H1 (cell line): ENCODE data around the gene LOC128125822.

ENCODE experiments used
- CTCF ChIA-PET: fragments of 300-600 bp; sonication (Branson Sonifier 250); formaldehyde crosslinking; loops from one replicate; lab custom pipeline; 2021; ENCODE audit not compliant: partially characterized antibody; lab: Charles Lee
- POLR2A ChIA-PET: fragments of 300-600 bp; sonication (Branson Sonifier 250); formaldehyde crosslinking; loops from one replicate; lab custom pipeline; 2021; ENCODE audit warnings: inconsistent platforms; ENCODE audit not compliant: partially characterized antibody; lab: Charles Lee
- DNase-seq, 2 experiments: peaks; one replicate each; pipeline versions ENCODE4 v3.0.0 to v3.0.0-alpha.2; 2010 to 2022; ENCODE audit warnings: low spot score in 2 of 2, low read depth in 1 of 2, mixed read lengths in 1 of 2
- FAIRE-seq: peaks from 2 replicates; lab custom pipeline; 2011; peaks lifted over from hg19 to GRCh38; lab: Jason Lieb, UNC
- H2AFZ ChIP-seq: 2 replicates; pipeline ENCODE4 v1.8.1; 2012; ENCODE audit warnings: low read length, inconsistent platforms
- H2AK5ac ChIP-seq: 2 replicates; pipeline ENCODE4 v1.6.1; 2013; ENCODE audit warnings: low read depth, low read length
- H2BK120ac ChIP-seq: replicated peaks from 2 replicates; pipeline ENCODE3; 2013; ENCODE audit warnings: low read depth, low read length, inconsistent platforms
- H2BK12ac ChIP-seq: 2 replicates; pipeline ENCODE4 v1.6.1; 2013; ENCODE audit warnings: low read depth, low read length
- H2BK15ac ChIP-seq: 2 replicates; pipeline ENCODE4 v1.6.1; 2013; ENCODE audit warnings: low read length
- H2BK20ac ChIP-seq: 2 replicates; pipeline ENCODE4 v1.6.1; 2013; ENCODE audit warnings: low read length
- H2BK5ac ChIP-seq: 2 replicates; pipeline ENCODE4 v1.6.1; 2013; ENCODE audit warnings: low read depth, low read length
- H3K14ac ChIP-seq: 2 replicates; pipeline ENCODE4 v1.6.1; 2013; ENCODE audit warnings: inconsistent platforms; ENCODE audit not compliant: insufficient read length
- H3K18ac ChIP-seq: 2 replicates; pipeline ENCODE4 v1.6.1; 2013; ENCODE audit warnings: low read length; ENCODE audit errors: extremely low read depth
- H3K23ac ChIP-seq: 2 replicates; pipeline ENCODE4 v1.6.1; 2013; ENCODE audit warnings: inconsistent platforms; ENCODE audit not compliant: insufficient read length
- H3K23me2 ChIP-seq: 2 replicates; pipeline ENCODE4 v1.6.1; 2013; ENCODE audit warnings: low read depth, low read length
- H3K27ac ChIP-seq: 2 replicates; pipeline ENCODE4 v1.6.1; 2011; ENCODE audit warnings: low read depth, low read length, inconsistent platforms
- H3K27me3 ChIP-seq, 4 experiments: replicated peaks in 1 of 4; 1 replicate in 1 of 4; 2 replicates in 3 of 4; pipeline versions ENCODE4 v1.6.1 to v1.8.1; 2011 to 2013; ENCODE audit warnings: low read length in 3 of 4, mild to moderate bottlenecking in 3 of 4, inconsistent platforms in 2 of 4, mixed read lengths in 2 of 4, moderate library complexity in 1 of 4; ENCODE audit not compliant: control insufficient read depth in 3 of 4, insufficient read depth in 3 of 4; ENCODE audit errors: extremely low read depth in 1 of 4
- H3K36me3 ChIP-seq, 4 experiments: 2 replicates each; pipeline versions ENCODE4 v1.6.1 to v1.8.1; 2011 to 2013; ENCODE audit warnings: mild to moderate bottlenecking in 4 of 4, low read length in 3 of 4, moderate library complexity in 2 of 4, control low read depth in 1 of 4, inconsistent platforms in 1 of 4; ENCODE audit not compliant: insufficient read depth in 4 of 4, control insufficient read depth in 2 of 4
- H3K4ac ChIP-seq: replicated peaks from 2 replicates; pipeline ENCODE3; 2013; ENCODE audit warnings: low read length, low read depth, mixed read lengths, inconsistent platforms; ENCODE audit not compliant: insufficient read length
- H3K4me1 ChIP-seq, 4 experiments: replicated peaks in 1 of 4; 1 replicate in 1 of 4; 2 replicates in 3 of 4; pipeline versions ENCODE4 v1.6.1 to v1.8.1; 2011 to 2013; ENCODE audit warnings: low read length in 3 of 4, inconsistent platforms in 2 of 4, mixed read lengths in 1 of 4; ENCODE audit not compliant: insufficient read depth in 4 of 4, control insufficient read depth in 3 of 4
- H3K4me2 ChIP-seq, 2 experiments: 2 replicates each; pipeline versions ENCODE4 v1.6.1 to v1.8.1; 2011 to 2013; ENCODE audit warnings: low read depth in 2 of 2, low read length in 2 of 2, control low read depth in 1 of 2, inconsistent platforms in 1 of 2, mild to moderate bottlenecking in 1 of 2; ENCODE audit not compliant: insufficient read depth in 1 of 2
- H3K4me3 ChIP-seq, 4 experiments: fragments of 200-600, 300-600 bp in 1 of 4; sonication (generic), shearing (Covaris generic), sonication (Bioruptor Twin) in 1 of 4; 2 replicates each; pipeline versions ENCODE4 v1.5.1 to v1.8.1; 2011 to 2016; ENCODE audit warnings: low read length in 4 of 4, low read depth in 3 of 4, control low read depth in 2 of 4, inconsistent platforms in 2 of 4, mild to moderate bottlenecking in 2 of 4, mixed read lengths in 1 of 4, moderate library complexity in 1 of 4; ENCODE audit not compliant: insufficient read depth in 2 of 4; ENCODE audit errors: extremely low read depth in 1 of 4
- H3K56ac ChIP-seq: replicated peaks from 2 replicates; pipeline ENCODE3; 2013; ENCODE audit warnings: low read depth, mild to moderate bottlenecking, mixed read lengths, low read length, inconsistent platforms; ENCODE audit not compliant: insufficient read length
- H3K79me1 ChIP-seq: 2 replicates; pipeline ENCODE4 v1.6.1; 2013; ENCODE audit warnings: low read depth, low read length, control low read depth
- H3K79me2 ChIP-seq, 2 experiments: 2 replicates each; pipeline versions ENCODE4 v1.6.1 to v1.8.1; 2012 to 2013; ENCODE audit warnings: low read length in 2 of 2, mild to moderate bottlenecking in 2 of 2, inconsistent platforms in 1 of 2; ENCODE audit not compliant: insufficient read depth in 2 of 2, control insufficient read depth in 1 of 2
- H3K9ac ChIP-seq, 4 experiments: replicated peaks in 1 of 4; 1 replicate in 1 of 4; 2 replicates in 3 of 4; pipeline versions ENCODE4 v1.6.1 to v1.8.1; 2011 to 2013; ENCODE audit warnings: low read depth in 3 of 4, low read length in 3 of 4, control low read depth in 2 of 4, mild to moderate bottlenecking in 2 of 4, moderate library complexity in 2 of 4, inconsistent platforms in 1 of 4; ENCODE audit errors: extremely low read depth in 1 of 4
- H3K9me3 ChIP-seq, 2 experiments: 2 replicates each; pipeline versions ENCODE4 v1.6.1 to v1.8.1; 2012 to 2013; ENCODE audit warnings: mild to moderate bottlenecking in 2 of 2, moderate library complexity in 2 of 2, control low read depth in 1 of 2, inconsistent platforms in 1 of 2, low read depth in 1 of 2, low read length in 1 of 2, mixed read lengths in 1 of 2; ENCODE audit not compliant: insufficient read depth in 2 of 2
- H4K20me1 ChIP-seq, 2 experiments: replicated peaks in 1 of 2; 2 replicates each; pipeline versions ENCODE3 to v1.8.1; 2011 to 2013; ENCODE audit warnings: inconsistent platforms in 2 of 2, low read length in 2 of 2, mild to moderate bottlenecking in 1 of 2; ENCODE audit not compliant: insufficient read depth in 2 of 2, control insufficient read depth in 1 of 2
- H4K5ac ChIP-seq: 2 replicates; pipeline ENCODE4 v1.6.1; 2013; ENCODE audit warnings: low read length, low read depth, mixed read lengths, inconsistent platforms; ENCODE audit not compliant: insufficient read length
- H4K8ac ChIP-seq: 2 replicates; pipeline ENCODE4 v1.8.0; 2013; ENCODE audit warnings: mild to moderate bottlenecking, moderate library complexity, low read length, inconsistent platforms; ENCODE audit not compliant: insufficient read depth; ENCODE audit errors: extremely low read depth
- H4K91ac ChIP-seq: replicated peaks from 2 replicates; pipeline ENCODE3; 2013; ENCODE audit warnings: low read length, mixed read lengths, inconsistent platforms; ENCODE audit not compliant: insufficient read length
- BACH1 ChIP-seq: IDR thresholded peaks from 2 replicates; pipeline ENCODE4 v1.6.1; 2012; ENCODE audit warnings: low read length, improper control_type of control experiment
- BRCA1 ChIP-seq: IDR thresholded peaks from 2 replicates; pipeline ENCODE4 v1.6.1; 2012; ENCODE audit warnings: low read depth, low read length, improper control_type of control experiment
- CREB1 ChIP-seq: IDR thresholded peaks from 2 replicates; pipeline ENCODE4 v1.6.1; 2012; ENCODE audit warnings: inconsistent platforms
- CTBP2 ChIP-seq: IDR thresholded peaks from 2 replicates; pipeline ENCODE4 v1.7.0; 2011; ENCODE audit warnings: borderline replicate concordance, mild to moderate bottlenecking, moderate library complexity, mixed read lengths, low read length; ENCODE audit not compliant: insufficient read depth, insufficient read length

LOC128125822 gene

DNA sequence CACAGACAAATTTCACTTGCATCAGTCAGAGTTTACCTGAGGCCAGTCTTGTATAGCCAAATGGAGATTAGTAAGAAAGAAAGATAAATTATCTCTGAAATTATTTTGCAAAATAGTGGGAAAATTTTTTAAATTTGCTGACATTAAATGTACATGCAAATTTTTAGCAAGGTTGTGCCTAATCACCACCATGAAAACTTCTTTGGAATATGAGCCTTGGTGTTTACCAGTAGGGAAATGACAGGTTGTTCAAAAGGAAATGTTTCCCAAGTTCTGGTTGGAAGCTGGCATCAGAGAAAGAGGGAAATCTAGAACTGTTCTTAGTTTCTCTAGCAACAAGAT is 34.4 kb upstream of the LOC128125822 start:
- no peak overlapping the region for H2BK120ac ChIP-seq
- POLR2A ChIA-PET: no interaction called here
- H4K8ac ChIP-seq: no peak overlapping the region
- H3K9me3 ChIP-seq: no peaks in the 10 kb centered on the region
- H3K9ac ChIP-seq: no peak overlapping the region
- no peak overlapping the region for H3K4me2 ChIP-seq
- H2BK12ac ChIP-seq: no peak overlapping the region
- no peak overlapping the region for H3K18ac ChIP-seq
- no peaks in the 10 kb centered on the region for H3K79me2 ChIP-seq
- H3K56ac ChIP-seq: no peak overlapping the region
- no peak overlapping the region for H2AK5ac ChIP-seq
- CTCF ChIA-PET: no interaction called here
- no peaks in the 10 kb centered on the region; the same call in 1 of the 2 replicates for H3K23me2 ChIP-seq
- H3K4me1 ChIP-seq: no peaks in the 10 kb centered on the region
- DNase-seq (no peak), FAIRE-seq (no peak)
- no peak overlapping the region for H2BK20ac ChIP-seq
- H3K27me3 ChIP-seq: no peaks in the 10 kb centered on the region
- no peak overlapping the region for H2BK5ac ChIP-seq
- no peak overlapping the region for H3K4ac ChIP-seq
- no peak overlapping the region for H3K4me3 ChIP-seq
- no peak overlapping the region for H3K14ac ChIP-seq
- no peak overlapping the region for H2BK15ac ChIP-seq
- H3K23ac ChIP-seq: no peak overlapping the region
- TF ChIP-seq BRCA1: no peak
- no peak for TF ChIP-seq CTBP2
- no peak for TF ChIP-seq BACH1
- TF ChIP-seq CREB1: no peak
- no peak overlapping the region for H2AFZ ChIP-seq
- H3K27ac ChIP-seq: no peak overlapping the region
- no peaks in the 10 kb centered on the region for H4K20me1 ChIP-seq
- H4K5ac ChIP-seq: no peak overlapping the region
- H4K91ac ChIP-seq: no peak overlapping the region
- H3K79me1 ChIP-seq: no peaks in the 10 kb centered on the region
- no peaks in the 10 kb centered on the region for H3K36me3 ChIP-seq
